ENCODE results near the gene NDUFAF5. TPM values are rescaled to one million over a fixed set of nuclear protein-coding genes. Genes with fewer than 3 reads are reported as not detected.

Gene NDUFAF5
- total RNA-seq, 4 donors from 2014 or later, result 11.4 to 19.5 (median 14.7) TPM

DNA sequence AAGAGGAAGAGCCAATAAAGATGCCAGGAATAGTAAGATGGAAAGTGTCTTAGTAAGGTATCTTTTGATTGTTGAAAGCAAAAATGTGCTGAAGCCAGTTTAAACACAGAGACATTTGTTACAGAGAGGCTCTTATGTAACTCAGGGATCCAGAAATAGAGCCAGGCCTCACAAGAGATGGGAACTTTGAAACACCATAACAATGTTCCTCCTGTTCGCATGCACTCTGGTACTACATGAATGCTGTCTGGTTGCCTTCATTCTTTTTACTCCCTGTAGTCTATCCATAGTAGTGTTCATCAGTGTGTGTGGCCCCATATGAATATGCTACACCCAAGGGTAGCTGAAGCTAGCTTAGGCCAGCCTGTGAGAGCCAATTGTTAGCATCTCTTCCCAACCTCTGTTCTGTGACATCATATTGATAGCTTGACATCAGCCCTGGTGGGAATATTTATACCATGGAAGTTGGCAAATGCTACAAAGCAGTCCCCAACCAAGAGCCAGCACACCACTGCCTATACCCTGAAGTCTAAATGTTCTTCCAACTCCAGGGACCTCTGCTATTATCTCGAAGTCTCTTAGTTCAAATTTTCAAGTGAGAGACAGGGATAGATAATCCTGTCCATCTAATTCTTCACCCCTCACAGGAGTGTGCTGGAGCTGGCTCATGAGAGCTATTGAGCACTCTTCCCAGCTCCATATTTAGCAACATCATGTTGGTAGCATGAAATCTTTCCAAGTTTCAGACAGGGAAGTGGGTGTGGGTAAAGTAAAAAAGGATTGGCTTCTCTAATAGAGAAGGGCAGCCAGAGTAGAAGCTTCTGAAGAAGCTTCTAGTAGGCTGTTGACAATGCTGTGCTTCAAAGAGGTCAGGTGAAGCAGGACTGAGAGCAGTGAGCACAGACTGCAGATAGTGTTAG is 7.0 kb downstream of the NDUFAF5 start:
- ATAC-seq (ENCODE audit: low FRiP score) (no peak), DNase-seq (ENCODE audit: low spot score) (no peak)
- TF ChIP-seq, protein P1, sequence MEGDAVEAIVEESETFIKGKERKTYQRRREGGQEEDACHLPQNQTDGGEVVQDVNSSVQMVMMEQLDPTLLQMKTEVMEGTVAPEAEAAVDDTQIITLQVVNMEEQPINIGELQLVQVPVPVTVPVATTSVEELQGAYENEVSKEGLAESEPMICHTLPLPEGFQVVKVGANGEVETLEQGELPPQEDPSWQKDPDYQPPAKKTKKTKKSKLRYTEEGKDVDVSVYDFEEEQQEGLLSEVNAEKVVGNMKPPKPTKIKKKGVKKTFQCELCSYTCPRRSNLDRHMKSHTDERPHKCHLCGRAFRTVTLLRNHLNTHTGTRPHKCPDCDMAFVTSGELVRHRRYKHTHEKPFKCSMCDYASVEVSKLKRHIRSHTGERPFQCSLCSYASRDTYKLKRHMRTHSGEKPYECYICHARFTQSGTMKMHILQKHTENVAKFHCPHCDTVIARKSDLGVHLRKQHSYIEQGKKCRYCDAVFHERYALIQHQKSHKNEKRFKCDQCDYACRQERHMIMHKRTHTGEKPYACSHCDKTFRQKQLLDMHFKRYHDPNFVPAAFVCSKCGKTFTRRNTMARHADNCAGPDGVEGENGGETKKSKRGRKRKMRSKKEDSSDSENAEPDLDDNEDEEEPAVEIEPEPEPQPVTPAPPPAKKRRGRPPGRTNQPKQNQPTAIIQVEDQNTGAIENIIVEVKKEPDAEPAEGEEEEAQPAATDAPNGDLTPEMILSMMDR (IDR thresholded peaks at IDR 0.05), result no peak

DNA sequence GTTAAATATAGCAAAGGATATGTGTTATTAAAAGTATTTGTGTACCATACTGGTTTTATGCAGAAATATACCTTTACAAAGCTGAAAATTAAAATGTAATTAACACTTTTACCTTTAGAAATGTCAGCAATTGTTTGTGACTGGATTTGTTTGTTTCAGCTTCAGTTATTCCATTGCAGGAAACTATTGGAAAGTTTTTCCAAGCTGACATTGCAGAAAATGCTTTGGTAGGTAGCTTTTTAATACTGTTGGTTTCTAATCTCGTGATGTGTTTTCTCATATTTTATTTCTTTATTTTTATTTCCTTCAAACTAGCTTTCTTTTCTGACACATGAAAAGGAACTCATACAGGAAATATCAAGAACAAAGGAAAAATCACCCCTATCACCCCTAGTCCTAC is 8.2 kb downstream of the NDUFAF5 start:
- DNase-seq (ENCODE audit: low spot score) (no peak), ATAC-seq (ENCODE audit: low FRiP score) (no peak)
- TF ChIP-seq, protein P1 (IDR thresholded peaks at IDR 0.05), result no peak

DNA sequence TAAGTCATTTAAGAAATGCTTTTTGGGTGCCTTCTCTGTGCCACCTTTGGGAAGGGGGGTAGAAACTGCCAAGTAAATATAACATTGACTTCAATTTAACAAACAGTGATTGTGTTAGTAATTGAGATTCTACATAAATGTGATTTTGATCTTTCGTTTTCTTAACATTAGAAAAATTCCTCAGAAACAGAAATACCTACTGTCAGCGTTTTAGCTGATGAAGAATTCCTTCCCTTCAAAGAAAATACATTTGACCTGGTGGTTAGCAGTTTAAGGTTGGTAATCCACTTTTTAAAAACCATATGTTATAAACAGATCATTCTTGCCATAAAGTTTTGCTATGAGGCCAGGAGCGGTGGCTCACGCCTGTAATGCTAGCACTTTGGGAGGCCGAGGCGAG is 9.8 kb downstream of the NDUFAF5 start:
- ATAC-seq (ENCODE audit: low FRiP score) (no peak), DNase-seq (ENCODE audit: low spot score) (no peak)
- TF ChIP-seq, protein P1 (IDR thresholded peaks at IDR 0.05), result no peak

DNA sequence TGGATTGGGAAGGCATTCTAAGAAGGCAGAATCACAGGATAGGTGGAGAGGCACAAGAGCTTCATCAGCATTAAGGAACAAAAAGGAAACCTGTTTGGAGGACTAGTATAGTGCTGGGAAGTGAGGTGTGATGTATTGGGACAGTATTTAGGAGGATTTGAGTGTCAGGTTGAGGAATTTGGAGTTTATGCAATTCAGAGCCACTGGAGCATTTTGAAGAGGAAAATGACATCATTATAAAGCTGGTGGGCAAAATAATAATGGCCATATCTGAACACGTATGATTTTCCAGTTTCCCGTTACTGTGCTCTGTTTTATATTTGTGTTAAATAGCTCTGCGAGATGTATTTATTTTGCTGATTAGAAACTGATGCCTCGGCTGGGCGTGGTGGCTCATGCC is 14.2 kb downstream of the NDUFAF5 start:
- TF ChIP-seq, protein P1 (IDR thresholded peaks at IDR 0.05), result no peak
- no peak for ATAC-seq (ENCODE audit: low FRiP score)
- DNase-seq (ENCODE audit: low spot score), result no peak

DNA sequence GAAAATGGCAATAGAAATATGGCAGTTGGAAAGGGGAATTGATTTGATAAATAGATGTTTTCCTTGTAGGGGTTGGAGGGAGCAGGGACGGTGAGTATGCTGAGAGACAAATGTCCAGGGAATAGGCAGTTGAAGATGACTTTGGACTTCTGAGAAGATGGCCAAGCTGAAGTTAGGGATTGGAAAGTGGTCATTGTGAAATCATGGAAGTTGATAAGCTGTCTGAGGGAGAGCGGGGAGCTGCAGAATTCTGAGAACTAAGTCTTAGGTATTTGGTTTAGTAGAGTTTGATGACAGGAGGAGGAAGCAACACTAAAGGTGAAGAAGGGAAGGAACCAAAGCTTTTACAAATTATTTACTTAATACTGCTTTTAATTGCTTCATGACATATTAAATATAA is 15.1 kb downstream of the NDUFAF5 start:
- ATAC-seq (ENCODE audit: low FRiP score), result no peak
- no peak for DNase-seq (ENCODE audit: low spot score)
- TF ChIP-seq, protein P1 (IDR thresholded peaks at IDR 0.05), result no peak

DNA sequence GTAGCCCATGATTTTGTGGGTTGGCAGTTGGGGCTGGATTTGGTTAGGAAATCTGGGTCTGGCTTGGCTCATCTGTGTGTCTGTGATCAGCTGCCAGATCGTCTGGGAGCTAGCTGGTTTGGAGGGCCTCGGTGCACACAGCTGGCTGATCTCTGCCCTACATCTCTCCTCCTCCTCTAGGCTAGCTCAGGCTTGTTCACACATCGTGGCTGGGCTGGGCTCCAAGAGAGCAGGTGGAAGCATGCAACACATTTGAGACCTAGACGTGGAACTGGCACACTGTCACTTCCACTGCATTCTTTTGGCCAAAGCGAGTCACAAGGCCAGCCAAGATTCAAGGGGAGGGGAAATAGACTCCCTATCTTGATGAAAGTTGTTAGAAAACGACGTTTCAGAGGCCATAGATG is 15.9 kb downstream of the NDUFAF5 start:
- ATAC-seq (ENCODE audit: low FRiP score) (no peak), DNase-seq (ENCODE audit: low spot score) (no peak)
- TF ChIP-seq, protein P1 (IDR thresholded peaks at IDR 0.05), result no peak

DNA sequence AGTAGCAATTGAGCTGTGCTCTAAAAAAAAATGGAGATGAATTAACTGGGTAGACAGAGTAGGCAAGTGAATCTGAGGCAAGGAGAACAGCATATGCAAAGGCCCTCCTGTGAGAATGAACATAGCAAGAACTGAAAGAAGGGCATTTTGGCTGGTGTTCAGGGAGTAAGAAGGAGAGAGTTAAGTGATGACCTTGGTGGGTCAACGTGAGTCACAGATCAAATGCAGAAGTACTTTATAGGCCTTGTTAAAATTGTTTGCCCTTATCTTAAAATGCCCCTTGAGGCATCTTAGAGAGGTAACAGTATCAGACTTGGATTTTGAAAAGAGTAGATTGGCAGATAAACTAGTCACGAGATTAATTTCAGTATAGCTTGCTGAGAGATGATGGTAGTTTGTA is 24.5 kb downstream of the NDUFAF5 start:
- ATAC-seq (ENCODE audit: low FRiP score), result no peak
- no peak for DNase-seq (ENCODE audit: low spot score)
- TF ChIP-seq, protein P1 (IDR thresholded peaks at IDR 0.05), result no peak
